HFF-Myc (cell line): ENCODE data around the gene CDKAL1.

ENCODE experiments used
- DNase-seq: peaks from one replicate; pipeline ENCODE4 v3.0.0-alpha.2; 2011; ENCODE audit warnings: low read depth; ENCODE audit errors: extremely low read depth
- H3K4me3 ChIP-seq: replicated peaks from 2 replicates; pipeline ENCODE4 v1.5.1; 2011; ENCODE audit warnings: low read depth, mild to moderate bottlenecking, control low read depth, low read length
- TF ChIP-seq, protein P1 (sequence below): IDR thresholded peaks from 2 replicates; pipeline ENCODE4 v1.5.1; 2012; ENCODE audit warnings: mild to moderate bottlenecking, low read depth, low read length, control low read depth; ENCODE audit errors: missing control alignments

CDKAL1 gene

DNA sequence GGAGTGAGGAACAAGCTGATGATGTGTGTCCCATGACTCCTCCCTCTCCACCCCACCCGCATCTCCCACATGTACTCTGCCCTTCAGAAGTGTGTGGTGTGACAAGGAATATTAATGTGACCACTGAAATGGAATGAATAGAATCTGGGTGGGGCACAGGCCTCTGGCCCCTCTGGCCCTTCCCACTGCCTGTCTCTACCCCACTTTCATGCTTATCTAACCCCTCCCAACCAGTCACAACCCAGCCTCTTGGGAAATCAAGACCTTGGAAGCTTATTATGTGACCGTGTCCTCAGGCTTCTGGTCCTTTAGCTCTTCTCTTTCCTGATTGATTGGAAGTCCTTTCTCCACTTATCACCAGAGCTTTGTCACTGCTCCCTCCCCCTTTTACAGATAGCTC lies 747.1 kb downstream of the CDKAL1 start:
- TF ChIP-seq, protein P1, sequence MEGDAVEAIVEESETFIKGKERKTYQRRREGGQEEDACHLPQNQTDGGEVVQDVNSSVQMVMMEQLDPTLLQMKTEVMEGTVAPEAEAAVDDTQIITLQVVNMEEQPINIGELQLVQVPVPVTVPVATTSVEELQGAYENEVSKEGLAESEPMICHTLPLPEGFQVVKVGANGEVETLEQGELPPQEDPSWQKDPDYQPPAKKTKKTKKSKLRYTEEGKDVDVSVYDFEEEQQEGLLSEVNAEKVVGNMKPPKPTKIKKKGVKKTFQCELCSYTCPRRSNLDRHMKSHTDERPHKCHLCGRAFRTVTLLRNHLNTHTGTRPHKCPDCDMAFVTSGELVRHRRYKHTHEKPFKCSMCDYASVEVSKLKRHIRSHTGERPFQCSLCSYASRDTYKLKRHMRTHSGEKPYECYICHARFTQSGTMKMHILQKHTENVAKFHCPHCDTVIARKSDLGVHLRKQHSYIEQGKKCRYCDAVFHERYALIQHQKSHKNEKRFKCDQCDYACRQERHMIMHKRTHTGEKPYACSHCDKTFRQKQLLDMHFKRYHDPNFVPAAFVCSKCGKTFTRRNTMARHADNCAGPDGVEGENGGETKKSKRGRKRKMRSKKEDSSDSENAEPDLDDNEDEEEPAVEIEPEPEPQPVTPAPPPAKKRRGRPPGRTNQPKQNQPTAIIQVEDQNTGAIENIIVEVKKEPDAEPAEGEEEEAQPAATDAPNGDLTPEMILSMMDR: no peak
- DNase-seq: no peak

More for the DNA sequence above, 747.1 kb downstream of the CDKAL1 start:
- no peak overlapping the region for H3K4me3 ChIP-seq
